Sigmoid colon (tissue), 3 donors: ENCODE results near the gene UBTD1.

Experiments
- POLR2A ChIP-seq, 2 donors: fragments of 450-650 bp; IDR thresholded peaks; one replicate each; pipeline ENCODE4 v1.6.1; 2016; ENCODE audit warnings: antibody characterized with exemption in 2 of 2, mild to moderate bottlenecking in 2 of 2, moderate library complexity in 2 of 2
- TF ChIP-seq, protein P1 (sequence below), 4 experiments: fragments of 450-650 bp in 3 of 4; fragments of 200-600 bp in 1 of 4; IDR thresholded peaks; one replicate each; pipeline ENCODE4 v1.5.1; 2016 to 2019; ENCODE audit warnings: antibody characterized with exemption in 4 of 4, mild to moderate bottlenecking in 3 of 4, moderate library complexity in 2 of 4

- TF ChIP-seq, protein P1, sequence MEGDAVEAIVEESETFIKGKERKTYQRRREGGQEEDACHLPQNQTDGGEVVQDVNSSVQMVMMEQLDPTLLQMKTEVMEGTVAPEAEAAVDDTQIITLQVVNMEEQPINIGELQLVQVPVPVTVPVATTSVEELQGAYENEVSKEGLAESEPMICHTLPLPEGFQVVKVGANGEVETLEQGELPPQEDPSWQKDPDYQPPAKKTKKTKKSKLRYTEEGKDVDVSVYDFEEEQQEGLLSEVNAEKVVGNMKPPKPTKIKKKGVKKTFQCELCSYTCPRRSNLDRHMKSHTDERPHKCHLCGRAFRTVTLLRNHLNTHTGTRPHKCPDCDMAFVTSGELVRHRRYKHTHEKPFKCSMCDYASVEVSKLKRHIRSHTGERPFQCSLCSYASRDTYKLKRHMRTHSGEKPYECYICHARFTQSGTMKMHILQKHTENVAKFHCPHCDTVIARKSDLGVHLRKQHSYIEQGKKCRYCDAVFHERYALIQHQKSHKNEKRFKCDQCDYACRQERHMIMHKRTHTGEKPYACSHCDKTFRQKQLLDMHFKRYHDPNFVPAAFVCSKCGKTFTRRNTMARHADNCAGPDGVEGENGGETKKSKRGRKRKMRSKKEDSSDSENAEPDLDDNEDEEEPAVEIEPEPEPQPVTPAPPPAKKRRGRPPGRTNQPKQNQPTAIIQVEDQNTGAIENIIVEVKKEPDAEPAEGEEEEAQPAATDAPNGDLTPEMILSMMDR (IDR thresholded peaks at IDR 0.05), result no peak
- no peak for TF ChIP-seq POLR2A (IDR thresholded peaks at IDR 0.05)
Measured at GRCh38 chr10:97551271-97551670, 52.5 kb downstream of the UBTD1 start.
